HS-27A (cell line): Measurements from ENCODE around the gene SLC15A4.
"Not testable (repeated sequence)": the region's sequence is repeated elsewhere in the genome, so short reads cannot be mapped to it uniquely, and the experiment has no call there.

Source experiments
- DNase-seq: peaks from one replicate; pipeline ENCODE4 v3.0.0-alpha.2; 2012; ENCODE audit warnings: low read depth, missing footprints

Gene SLC15A4

DNA sequence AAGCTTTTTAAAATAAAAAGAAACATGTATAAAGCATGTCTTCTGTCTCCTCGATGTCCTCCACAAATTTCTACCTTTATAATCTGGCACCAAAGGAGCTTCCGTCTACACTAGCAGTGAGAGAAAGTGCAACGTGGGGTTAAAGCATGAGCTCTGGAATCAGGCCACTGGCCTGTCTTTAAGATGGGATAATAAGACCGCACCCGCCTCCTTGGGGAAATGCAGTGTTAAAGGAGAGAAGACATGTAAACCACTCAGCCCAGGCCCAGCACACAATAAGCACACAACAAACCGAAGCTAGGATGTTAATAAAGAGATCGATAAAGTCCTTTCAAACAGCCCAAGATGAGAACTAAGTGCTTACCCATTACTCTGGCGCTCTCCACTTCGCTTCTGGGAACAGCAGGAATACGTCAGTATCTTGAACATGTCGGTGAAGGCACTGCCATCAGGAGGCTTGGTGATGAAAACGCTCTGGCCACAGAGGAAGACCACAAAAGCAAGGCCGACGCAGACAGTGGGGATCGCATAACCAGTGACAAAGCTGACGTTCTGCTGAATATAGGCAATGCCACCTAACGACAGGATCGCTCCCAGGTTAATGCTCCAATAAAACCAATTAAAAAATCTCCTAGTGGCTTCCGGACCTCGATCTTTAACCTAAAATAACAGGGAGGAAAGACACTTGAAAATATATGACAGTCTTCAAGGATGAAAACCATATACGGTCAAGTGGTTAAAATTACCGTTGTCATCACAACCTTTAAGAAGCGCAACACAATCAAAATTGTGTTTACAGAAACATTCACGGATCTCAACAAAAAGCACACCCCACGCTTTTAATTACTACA lies 9.1 kb downstream of the SLC15A4 start:
- no peak for DNase-seq

DNA sequence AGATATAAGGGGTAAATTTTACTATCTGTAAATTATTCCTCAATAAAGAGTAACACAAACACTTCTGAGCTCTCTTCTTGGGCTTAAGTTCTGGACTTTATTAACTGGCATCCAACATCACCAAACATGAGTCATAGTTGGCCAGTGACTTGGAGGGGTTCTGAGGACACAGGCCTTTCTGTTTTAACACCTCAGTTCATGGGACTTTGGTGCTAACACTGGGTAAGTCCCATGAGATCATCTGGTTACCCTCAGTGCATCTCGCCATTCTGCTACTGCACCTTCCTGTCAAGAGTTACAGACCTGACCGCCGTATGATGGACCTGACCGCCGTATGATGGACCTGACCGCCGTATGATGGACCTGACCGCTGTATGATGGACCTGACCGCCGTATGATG lies 9.9 kb downstream of the SLC15A4 start:
- DNase-seq: no peak

DNA sequence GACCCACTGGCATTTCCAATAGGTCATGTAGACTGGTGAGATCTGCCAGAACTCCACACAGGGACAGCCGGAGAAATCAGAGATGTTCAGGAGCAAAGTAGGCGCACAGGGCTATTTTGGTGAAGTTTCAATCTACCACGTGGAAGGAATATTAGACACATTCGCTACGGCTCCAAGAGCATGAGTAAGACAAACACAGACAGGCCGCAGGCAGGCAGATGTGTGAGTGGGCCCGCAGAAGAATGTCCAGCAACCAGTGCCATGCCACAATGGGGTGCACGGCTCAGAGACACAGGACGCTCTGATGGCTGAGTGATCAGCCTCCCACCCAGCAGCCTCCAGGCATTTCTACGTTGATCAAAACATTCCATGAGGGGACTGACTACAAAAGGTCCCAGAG lies 10.4 kb downstream of the SLC15A4 start:
- DNase-seq: no peak

DNA sequence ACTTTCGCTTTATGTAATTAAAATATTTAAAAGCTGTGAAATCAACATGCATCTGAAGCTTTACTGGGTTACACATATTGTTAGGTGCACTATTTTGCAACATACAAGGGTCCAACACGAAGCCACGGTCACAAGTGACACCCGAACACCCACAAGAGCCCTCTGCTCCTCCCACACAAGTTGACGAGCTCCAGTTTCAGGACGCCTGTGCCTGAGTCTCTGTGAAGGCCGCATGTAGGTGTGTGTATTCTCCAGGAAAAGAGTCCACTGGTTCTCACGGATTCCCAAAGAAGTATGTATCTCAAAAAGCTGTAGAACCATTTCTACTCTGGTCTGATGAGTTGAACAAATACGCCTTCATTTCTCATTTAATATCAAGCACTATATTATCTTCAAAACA lies 12.0 kb downstream of the SLC15A4 start:
- DNase-seq: no peak

DNA sequence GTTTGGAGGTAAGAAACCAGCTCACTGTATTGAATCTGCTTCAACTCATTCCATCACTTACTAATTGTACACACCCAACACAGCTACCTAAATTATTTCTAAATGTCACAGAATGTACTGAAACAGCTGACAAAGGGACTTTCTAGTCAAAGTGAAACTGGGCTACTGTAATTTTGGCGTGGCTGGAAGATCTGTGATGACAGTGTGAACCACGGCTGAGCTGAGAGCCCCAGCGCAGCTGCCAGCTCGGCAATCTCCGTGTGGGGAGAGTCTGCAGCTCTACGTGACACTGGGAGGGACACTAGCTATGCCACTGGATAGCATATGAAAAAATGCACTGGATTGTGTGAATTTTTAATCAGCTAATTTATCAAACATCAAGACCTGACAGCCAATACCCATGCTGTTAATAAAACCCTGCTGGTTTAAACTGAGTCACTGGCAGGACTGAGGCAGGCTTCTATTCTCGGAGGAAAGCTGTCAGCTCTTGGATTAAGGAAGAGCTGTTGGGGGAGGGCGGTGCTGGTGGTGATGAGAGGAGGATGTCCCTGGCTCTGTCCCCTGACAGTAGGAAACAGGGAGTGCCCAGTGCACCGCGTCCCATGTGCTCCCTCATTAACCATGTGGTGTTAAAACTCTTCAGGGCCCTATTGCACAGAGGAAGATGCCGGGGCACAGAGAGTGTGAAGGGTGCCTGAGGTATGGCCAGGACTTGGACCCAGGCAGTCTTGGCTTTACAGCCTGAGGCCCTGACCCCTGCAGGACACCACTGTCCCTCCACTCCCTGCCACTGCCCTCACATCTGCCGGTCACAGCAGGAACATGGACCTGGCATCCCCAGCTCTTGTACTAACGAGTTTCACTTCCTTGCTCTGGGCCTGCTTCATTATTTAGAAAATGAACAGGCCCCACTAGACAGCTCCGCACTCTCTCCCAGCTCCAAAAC lies 13.3 kb downstream of the SLC15A4 start:
- DNase-seq: no peak

DNA sequence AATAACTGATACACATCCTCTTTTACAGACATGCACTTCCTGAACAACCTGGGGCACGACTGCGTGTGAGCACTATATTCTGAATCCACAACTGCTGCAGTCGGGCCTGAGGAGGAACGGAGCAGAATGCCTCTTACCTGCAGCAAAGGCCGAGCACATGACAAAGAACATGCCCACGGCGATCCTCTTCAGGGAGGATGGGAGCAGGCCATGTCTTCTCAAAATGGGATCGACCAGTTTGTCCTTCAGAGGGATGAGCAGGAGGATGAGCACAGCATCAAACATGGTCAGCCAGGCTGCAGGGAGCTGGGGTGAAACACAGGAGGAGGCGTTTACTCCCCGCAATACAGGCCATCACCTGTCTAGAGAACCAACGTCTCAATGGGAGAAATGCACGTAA lies 15.1 kb downstream of the SLC15A4 start:
- no peak for DNase-seq

DNA sequence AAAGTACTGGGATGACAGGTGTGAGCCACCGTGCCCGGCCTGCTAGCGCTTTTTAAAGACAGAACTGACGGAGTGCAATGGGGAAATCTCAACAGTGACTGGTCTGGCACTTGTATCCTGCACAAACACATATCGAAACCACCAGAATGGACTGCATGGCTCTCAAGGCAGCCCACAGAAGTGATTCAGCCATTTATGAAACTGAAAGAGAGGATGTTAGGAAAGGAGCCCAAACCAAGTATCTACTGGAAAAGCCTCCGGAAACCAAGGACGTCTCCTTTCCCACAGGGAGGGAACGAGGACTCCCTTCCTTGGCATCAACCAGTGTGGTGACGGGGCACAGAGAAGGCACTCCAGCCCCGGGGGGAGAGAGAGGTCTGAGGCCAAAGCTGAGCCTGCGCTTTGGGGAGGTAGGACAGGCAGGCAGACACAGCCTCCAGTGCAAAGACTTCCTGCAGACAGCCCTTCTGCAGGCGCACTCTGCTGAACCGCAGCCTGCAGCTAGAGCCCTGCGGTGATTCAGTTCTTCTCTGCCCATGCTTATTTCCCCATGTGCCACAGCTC lies 16.5 kb downstream of the SLC15A4 start:
- DNase-seq: no peak

DNA sequence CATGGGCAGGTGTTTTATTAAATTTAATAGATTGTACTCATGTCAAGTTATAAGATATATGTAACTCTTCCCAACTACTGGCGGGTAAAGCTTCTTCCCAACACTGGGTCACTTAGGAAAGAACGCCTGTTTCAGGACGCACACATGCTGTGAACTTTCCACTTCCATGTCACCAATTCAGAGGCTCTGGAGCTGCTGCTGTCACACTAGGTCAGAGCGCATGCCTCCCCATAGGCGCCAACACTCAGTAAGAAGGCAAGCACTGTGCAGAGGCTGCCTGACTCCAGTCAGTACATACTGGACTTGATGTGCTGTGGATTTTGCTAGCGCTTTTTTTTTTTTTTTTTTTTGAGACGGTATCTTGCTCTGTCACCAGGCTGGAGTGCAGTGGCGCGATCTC lies 17.2 kb downstream of the SLC15A4 start:
- DNase-seq: no peak

DNA sequence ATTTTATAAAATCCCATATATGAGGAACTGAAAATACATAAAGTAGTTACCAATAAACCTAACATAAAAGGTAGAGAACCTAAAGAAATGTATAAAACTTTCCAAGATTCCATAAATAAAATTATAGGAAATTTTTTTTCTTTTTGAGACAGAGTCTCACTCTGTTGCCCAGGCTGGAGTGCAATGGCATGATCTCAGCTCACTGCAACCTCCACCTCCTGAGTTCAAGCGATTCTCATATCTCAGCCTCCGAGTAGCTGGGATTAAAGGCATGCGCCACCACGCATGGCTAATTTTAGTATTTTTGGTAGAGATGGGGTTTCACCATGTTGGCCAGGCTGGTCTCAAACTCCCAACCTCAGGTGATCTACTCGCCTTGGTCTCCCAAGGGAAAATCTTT lies 18.4 kb downstream of the SLC15A4 start:
- not testable (repeated sequence) for DNase-seq

DNA sequence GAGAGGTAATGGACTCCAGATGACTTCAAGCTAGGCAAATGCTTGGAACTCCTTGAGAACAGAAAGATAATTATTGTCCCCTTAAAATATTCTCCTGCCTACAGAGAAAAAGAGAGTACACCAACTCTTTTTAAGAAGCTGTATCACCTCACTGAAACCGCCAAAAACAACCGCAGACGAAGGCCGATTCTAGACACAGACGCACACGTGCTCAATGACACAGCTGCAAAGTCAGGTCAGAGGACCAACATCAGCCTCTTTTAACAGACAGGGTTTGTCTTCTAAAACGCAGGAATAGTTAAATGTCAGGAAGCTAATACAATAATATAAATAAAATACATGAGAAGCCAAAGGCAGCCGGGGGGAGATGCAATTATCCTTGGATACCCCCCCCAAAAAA lies 19.0 kb downstream of the SLC15A4 start:
- no peak for DNase-seq

DNA sequence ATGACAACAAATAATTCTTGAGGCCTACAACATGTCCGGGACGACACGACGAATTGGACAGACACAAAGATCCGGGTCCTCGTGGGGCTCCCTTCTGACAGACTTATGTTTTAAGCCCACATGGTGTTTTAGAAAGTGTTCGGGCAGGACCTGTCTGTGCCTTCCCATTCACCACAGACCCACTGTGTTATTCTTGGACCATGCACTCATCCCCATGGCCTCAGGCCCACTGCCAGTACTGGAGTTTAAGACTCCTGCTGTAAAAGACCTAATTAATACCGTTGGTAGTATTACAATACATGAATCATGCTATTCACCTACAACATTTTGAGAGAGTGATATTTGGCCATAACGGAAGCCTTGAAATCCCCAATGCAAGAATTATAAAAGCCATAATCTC lies 20.0 kb downstream of the SLC15A4 start:
- no peak for DNase-seq

DNA sequence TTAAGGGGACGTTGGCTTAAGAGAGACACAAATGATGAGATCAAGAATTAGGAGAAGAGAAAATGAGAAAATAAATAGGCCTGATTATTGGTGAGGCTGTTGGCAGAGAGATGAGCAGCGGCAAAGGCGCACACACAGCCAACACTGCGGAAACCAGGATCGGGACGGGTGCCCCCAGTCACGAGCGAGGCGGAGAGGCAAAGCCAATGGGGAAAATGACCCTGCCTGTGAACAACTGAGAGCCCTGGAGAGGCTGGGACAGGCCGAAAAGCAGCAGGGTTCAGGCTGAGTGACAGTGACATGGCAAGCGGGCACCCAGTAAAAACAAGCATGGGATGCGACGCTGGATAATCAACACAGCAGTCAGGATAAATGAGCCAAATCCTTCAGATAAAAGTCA lies 21.0 kb downstream of the SLC15A4 start:
- DNase-seq: no peak

DNA sequence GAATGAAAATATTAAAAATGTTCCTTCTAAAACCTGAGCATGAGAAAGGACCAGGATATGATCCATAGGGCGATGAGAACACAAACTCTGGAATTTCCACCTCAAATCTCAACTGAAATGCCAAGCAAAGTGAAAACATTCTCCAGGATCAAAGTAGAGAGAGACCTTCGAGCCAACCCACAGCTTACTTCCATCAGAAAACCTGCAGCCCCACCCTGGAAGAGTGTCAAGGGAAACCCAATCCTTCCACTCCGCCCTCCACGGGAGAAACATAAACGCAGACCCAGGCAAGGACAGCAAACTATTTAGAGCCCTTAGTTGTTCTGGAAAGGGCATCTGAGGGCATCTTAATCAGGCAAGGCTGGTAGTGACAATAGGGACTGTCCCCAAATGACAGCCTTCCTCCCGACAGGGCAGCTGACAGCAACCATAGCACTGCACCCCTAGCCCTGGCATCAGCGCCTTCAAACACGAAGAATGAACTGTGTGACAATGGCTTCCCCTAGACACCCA lies 21.8 kb downstream of the SLC15A4 start:
- DNase-seq: no peak

DNA sequence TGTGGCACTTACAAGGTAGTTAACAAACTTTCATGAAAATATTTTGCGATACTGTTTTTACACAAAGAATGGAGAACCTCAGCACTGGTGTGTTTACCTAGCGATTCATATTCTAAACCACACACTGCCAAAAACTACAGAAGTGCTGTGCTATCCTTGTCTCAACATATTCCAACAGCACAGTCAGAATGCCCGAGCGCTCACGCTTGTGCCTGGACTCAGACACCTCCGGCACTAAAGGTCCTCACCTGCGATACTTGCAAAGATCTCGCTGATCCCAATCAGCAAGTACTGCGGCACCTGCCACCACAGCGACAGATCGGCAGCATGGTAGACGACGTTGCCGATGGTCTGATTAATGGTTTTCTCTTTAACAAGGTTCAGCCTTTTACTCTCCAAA lies 23.2 kb downstream of the SLC15A4 start:
- DNase-seq: no peak

DNA sequence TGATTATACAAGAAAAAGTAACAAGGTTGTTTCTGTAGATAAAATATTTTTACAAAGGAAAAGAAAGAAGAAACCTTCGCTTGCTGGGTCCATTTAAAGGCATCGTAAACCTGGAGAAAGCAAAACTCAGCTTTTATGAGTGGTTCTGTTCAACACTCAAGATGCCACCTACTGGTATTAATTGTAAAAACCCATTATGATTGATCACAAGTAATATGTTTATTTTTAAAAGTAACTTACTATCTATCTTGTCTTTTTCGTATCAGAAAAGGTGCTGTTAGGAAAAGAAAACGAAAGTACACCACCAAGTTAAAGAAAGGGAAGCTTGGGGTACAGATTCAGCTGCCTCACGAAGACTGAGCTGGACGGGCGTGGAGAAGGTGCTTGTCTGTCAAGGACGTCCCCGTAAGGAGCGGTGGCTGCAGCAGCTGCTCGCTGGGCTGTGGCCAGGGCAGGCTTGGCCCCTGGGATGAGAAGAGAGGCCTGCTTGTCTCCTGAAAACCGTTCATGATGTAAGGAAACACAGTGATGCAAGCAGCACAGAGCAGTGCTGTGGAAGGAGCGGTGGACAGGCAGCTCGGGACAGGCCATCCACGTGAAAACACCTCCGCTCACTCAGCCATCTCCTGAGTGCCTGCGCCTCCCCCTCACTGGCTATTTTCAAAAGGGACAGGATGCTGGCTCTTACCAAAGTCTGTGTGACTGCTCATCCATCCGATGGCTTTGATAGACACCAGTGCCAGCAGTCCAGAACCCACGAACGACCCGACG lies 25.0 kb downstream of the SLC15A4 start:
- DNase-seq: no peak

DNA sequence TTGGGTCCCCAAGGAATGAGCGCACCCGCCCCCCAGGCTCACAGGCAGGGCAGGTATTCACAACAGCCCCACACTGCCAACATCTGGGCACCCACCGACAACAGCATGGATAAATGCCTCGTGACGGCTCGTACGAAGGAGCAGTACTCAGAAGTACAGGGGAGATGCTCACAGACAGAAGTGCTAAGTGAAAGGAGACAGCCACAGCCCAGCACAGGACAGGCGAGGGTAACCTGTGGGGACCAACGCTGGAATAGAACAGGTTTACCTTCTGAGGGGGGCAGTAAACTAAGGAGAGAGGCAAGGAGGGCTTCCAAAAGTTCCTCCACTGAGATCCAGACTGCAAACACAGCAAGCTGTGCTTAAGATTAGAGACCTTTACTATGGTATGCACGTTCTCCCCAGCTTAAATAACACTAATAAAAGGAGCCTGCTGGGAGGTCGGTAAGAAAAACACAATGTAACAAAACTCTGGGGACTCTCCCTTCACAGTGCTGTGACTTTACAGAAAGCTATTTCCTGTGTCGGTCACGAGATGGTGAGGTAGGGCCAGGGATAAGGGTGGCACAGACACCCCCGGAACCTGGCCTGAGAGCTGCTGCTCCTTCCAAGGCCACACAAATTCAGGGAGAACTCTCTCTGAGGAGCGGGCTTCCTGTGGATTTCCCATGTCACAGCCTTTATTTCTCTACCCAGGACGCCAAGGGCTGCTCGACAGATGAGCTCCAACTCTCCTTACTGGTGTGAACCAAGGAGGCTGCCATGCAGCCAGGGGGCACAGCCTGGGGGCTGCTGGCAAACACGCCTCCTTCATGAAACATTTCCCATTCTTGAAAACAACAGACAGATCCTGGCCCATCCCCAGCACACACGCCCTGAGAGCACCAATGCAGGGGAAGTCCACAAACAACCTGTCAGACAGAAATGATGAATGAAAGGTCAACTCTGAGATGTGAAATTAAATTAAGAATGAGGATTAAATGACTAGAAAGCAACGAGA lies 26.3 kb downstream of the SLC15A4 start:
- peak; percentile 39 for DNase-seq

DNA sequence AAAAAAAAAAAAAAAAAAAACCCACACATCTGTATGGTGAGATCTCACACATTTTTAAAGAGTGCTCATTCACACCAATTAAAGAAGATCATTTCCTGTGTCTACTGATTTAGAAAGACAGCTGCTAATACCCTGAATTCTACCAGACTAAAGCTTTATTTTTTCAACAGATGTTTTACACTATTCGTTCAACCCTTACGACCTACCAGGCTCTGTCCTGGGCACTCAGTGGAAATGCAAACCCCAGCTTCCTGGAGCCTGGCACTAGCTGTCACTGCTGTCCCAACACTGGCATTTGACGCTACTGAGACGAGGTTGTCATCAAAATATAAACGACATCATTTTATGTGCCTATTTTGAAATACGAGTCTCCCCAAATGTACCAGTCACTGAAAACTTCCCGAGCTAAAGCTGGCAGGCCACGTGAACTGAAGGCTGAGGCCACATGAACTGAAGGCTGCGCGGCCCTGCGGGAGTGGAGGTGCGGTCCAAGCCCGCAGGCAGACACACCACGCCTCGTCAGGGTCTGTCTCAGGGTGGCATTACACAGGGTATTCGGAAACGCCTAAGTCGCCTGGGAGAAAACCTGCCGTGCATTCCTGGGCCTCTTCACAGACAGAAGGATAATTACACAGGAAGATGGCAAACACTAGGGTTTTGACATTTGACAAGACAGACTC lies 27.2 kb downstream of the SLC15A4 start:
- DNase-seq: no peak

DNA sequence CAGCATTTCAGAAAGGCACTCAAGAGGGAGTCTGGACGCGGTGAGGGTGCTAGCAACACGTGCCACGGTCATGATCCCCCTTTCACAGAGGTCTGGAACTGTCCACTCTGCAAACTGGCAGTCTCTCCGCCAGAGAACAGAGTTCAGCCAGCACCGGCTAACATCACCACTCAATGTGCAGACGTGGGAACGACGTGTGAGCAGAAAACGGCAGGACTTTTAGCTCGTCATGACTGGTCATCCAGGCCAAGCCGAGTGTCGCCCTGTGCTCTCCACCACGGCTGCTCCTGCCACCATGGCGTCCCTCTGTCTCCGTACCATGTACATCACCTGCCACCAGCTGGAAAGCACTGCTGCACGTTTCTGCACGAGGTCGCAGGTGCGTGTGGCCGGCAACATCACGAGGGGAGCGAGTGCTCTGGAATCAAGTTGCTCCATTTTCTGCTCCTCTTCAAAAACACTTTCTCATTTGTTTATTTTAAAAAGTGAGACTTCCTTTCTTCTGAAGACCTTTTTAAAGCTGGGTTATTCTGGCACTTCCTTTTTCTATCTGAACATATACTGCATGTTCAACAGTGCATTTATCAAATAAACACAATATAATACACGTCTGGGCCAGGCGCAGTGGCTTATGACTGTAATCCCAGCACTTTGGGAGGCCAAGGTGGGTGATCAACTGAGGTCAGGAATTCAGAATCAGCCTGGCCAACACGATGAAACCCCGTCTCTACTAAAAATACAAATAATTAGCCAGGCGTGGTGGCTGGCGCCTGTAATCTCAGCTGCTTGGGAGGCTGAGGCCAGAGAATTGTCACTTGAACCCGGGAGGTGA lies 28.0 kb downstream of the SLC15A4 start:
- DNase-seq: no peak
